Ectodermal cell (in vitro differentiated cells): ENCODE results near the gene COL5A1.

Experiments
- H3K27ac ChIP-seq: 2 replicates; pipeline ENCODE4 v1.7.0; 2013; ENCODE audit warnings: mild to moderate bottlenecking, low read depth, low read length; ENCODE audit not compliant: insufficient read depth, poor library complexity, severe bottlenecking
- H3K27me3 ChIP-seq: 2 replicates; pipeline ENCODE4 v1.7.0; 2013; ENCODE audit warnings: mild to moderate bottlenecking, low read length; ENCODE audit not compliant: insufficient read depth, control insufficient read depth, poor library complexity, severe bottlenecking
- H3K36me3 ChIP-seq: one replicate; pipeline ENCODE4 v1.7.0; 2013; ENCODE audit warnings: low read length; ENCODE audit not compliant: control insufficient read depth, insufficient read depth
- H3K4me1 ChIP-seq: one replicate; pipeline ENCODE4 v1.7.0; 2013; ENCODE audit warnings: low read length; ENCODE audit not compliant: control insufficient read depth, insufficient read depth
- H3K4me3 ChIP-seq: 2 replicates; pipeline ENCODE4 v1.7.0; 2013; ENCODE audit warnings: low read depth, low read length, control low read depth; ENCODE audit not compliant: insufficient read depth
- H3K9me3 ChIP-seq: 2 replicates; pipeline ENCODE4 v1.7.0; 2013; ENCODE audit warnings: mild to moderate bottlenecking, low read length, moderate library complexity; ENCODE audit not compliant: control insufficient read depth
- WGBS, 2 experiments: methylation state at CpG; one replicate each; pipeline ENCODE4 v1.1.7; 2013; ENCODE audit warnings: missing lambda C conversion rate in 2 of 2; 5-methylcytosine and 5-hydroxymethylcytosine counted together

The COL5A1 gene

GRCh38 chr9:134657666-134658377 is 16.2 kb downstream of the COL5A1 start:
- Histone ChIP-seq H3K4me3 (no peak overlapping the region), H3K36me3 (no peaks in the 10 kb centered on the region), H3K9me3 (no peaks in the 10 kb centered on the region), H3K27ac (no peak overlapping the region), H3K27me3 (no peaks in the 10 kb centered on the region), H3K4me1 (peaks cover 13% of the 10 kb centered on the region)
- WGBS, 2 experiments = 78 to 80% methylated on average over 20 of the region's 20 CpGs

- Histone ChIP-seq H3K36me3 (no peaks in the 10 kb centered on the region), H3K4me1 (peaks cover 13% of the 10 kb centered on the region), H3K4me3 (no peak overlapping the region), H3K27me3 (no peaks in the 10 kb centered on the region), H3K9me3 (no peaks in the 10 kb centered on the region), H3K27ac (no peak overlapping the region)
- WGBS, 2 experiments = 31 to 33% methylated on average over 19 of the region's 19 CpGs
These were observed 16.9 kb downstream of the COL5A1 start for GRCh38 chr9:134658378-134658955.

- H3K27me3 ChIP-seq = no peaks in the 10 kb centered on the region
- no peaks in the 10 kb centered on the region for H3K9me3 ChIP-seq
- H3K36me3 ChIP-seq = no peaks in the 10 kb centered on the region
- H3K27ac ChIP-seq = no peak overlapping the region
- WGBS, 2 experiments = 90 to 92% methylated on average over 14 of the region's 14 CpGs
- H3K4me1 ChIP-seq = peaks cover 13% of the 10 kb centered on the region
- no peak overlapping the region for H3K4me3 ChIP-seq
These were observed 18.1 kb downstream of the COL5A1 start for GRCh38 chr9:134659688-134660131.

- Histone ChIP-seq H3K4me1 (peaks cover 13% of the 10 kb centered on the region), H3K4me3 (no peak overlapping the region), H3K9me3 (no peaks in the 10 kb centered on the region), H3K27ac (no peak overlapping the region), H3K36me3 (no peaks in the 10 kb centered on the region), H3K27me3 (no peaks in the 10 kb centered on the region)
- WGBS, 2 experiments = 89 to 92% methylated on average over 1 of the region's 1 CpG
These were observed 18.8 kb downstream of the COL5A1 start for GRCh38 chr9:134660407-134660806.

- Histone ChIP-seq H3K27ac (no peak overlapping the region), H3K27me3 (no peaks in the 10 kb centered on the region), H3K36me3 (no peaks in the 10 kb centered on the region), H3K4me1 (peaks cover 13% of the 10 kb centered on the region), H3K4me3 (no peak overlapping the region), H3K9me3 (no peaks in the 10 kb centered on the region)
- 93 to 96% methylated on average over 6 of the region's 6 CpGs for WGBS, 2 experiments
These were observed 19.7 kb downstream of the COL5A1 start for GRCh38 chr9:134661299-134661698.

GRCh38 chr9:134661791-134662142 is 20.2 kb downstream of the COL5A1 start:
- H3K27me3 ChIP-seq = no peaks in the 10 kb centered on the region
- H3K4me3 ChIP-seq = no peak overlapping the region
- 94% methylated on average over 11 of the region's 11 CpGs for WGBS, 2 experiments
- no peak overlapping the region for H3K27ac ChIP-seq
- H3K36me3 ChIP-seq = no peaks in the 10 kb centered on the region
- no peaks in the 10 kb centered on the region for H3K9me3 ChIP-seq
- H3K4me1 ChIP-seq = peaks cover 13% of the 10 kb centered on the region

GRCh38 chr9:134662143-134662876 is 20.7 kb downstream of the COL5A1 start:
- Histone ChIP-seq H3K9me3 (no peaks in the 10 kb centered on the region), H3K27me3 (no peaks in the 10 kb centered on the region), H3K36me3 (no peaks in the 10 kb centered on the region), H3K4me1 (peaks cover 13% of the 10 kb centered on the region), H3K4me3 (no peak overlapping the region), H3K27ac (no peak overlapping the region)
- WGBS, 2 experiments = 89 to 91% methylated on average over 17 of the region's 17 CpGs

GRCh38 chr9:134663084-134663483 is 21.5 kb downstream of the COL5A1 start:
- no peak overlapping the region for H3K4me3 ChIP-seq
- no peak overlapping the region for H3K27ac ChIP-seq
- no peaks in the 10 kb centered on the region for H3K27me3 ChIP-seq
- peaks cover 7% of the 10 kb centered on the region for H3K4me1 ChIP-seq
- H3K36me3 ChIP-seq = no peaks in the 10 kb centered on the region
- WGBS, 2 experiments = 92 to 96% methylated on average over 9 to 10 of the region's 10 CpGs
- H3K9me3 ChIP-seq = no peaks in the 10 kb centered on the region

- no peaks in the 10 kb centered on the region for H3K36me3 ChIP-seq
- H3K9me3 ChIP-seq = no peaks in the 10 kb centered on the region
- 89 to 92% methylated on average over 9 of the region's 9 CpGs for WGBS, 2 experiments
- no peak overlapping the region for H3K4me3 ChIP-seq
- no peaks in the 10 kb centered on the region for H3K4me1 ChIP-seq
- H3K27me3 ChIP-seq = no peaks in the 10 kb centered on the region
- no peak overlapping the region for H3K27ac ChIP-seq
These were observed 22.3 kb downstream of the COL5A1 start for GRCh38 chr9:134663753-134664415.

- Histone ChIP-seq H3K27ac (no peak overlapping the region), H3K36me3 (no peaks in the 10 kb centered on the region)
- WGBS, 2 experiments = 91% methylated on average over 5 of the region's 5 CpGs
These were observed 22.8 kb downstream of the COL5A1 start for GRCh38 chr9:134664446-134664845.

More at GRCh38 chr9:134664446-134664845, 22.8 kb downstream of the COL5A1 start:
- Histone ChIP-seq H3K9me3 (no peaks in the 10 kb centered on the region), H3K4me3 (no peak overlapping the region), H3K27me3 (no peaks in the 10 kb centered on the region), H3K4me1 (no peaks in the 10 kb centered on the region)
